HFFc6 (cell line): ENCODE measurements around the gene PRPF38A. TPM values are rescaled to one million over a fixed set of nuclear protein-coding genes. Genes with fewer than 3 reads are reported as not detected.

ENCODE experiments used
- DNase-seq: peaks from one replicate; pipeline ENCODE4 v3.0.0-alpha.2; 2018
- H3K27ac Mint-ChIP-seq: 2 replicates; pipeline ENCODE4 v1.8.0; 2020; ENCODE audit warnings: mild to moderate bottlenecking, mixed read lengths
- H3K27me3 Mint-ChIP-seq: 2 replicates; pipeline ENCODE4 v1.8.0; 2021; ENCODE audit warnings: mild to moderate bottlenecking, moderate library complexity, mixed read lengths; ENCODE audit not compliant: insufficient read depth
- H3K36me3 Mint-ChIP-seq: 2 replicates; pipeline ENCODE4 v1.8.0; 2021; ENCODE audit warnings: low read depth, mixed read lengths
- H3K4me1 Mint-ChIP-seq: 2 replicates; pipeline ENCODE4 v1.8.0; 2020; ENCODE audit warnings: low read depth, mixed read lengths
- H3K4me3 Mint-ChIP-seq: 2 replicates; pipeline ENCODE4 v1.8.0; 2020; ENCODE audit warnings: mild to moderate bottlenecking, moderate library complexity, mixed read lengths
- H3K9me3 Mint-ChIP-seq: 2 replicates; pipeline ENCODE4 v1.8.0; 2020; ENCODE audit warnings: mild to moderate bottlenecking, mixed read lengths
- total RNA-seq, 6 experiments: library from RNA; stranded (reverse); fragmentation: NEBNext Ultra II Directional; extraction: Animal tissue kit (Norgen Biotek cat#: 25700); gene quantifications; 2 replicates in 1 of 6; 3 replicates in 5 of 6; pipeline ENCODE4 v1.2.3, GENCODE V29; 2021
- TF ChIP-seq, protein P1 (sequence below): fragments of 200-600 bp; sonication (generic); IDR thresholded peaks from 2 replicates; pipeline ENCODE4 v1.5.0; 2021; ENCODE audit warnings: antibody characterized with exemption, mild to moderate bottlenecking

The PRPF38A gene
- total RNA-seq, 6 experiments from 2014 or later = 27.7 to 33.0 (median 31.3) TPM

DNA sequence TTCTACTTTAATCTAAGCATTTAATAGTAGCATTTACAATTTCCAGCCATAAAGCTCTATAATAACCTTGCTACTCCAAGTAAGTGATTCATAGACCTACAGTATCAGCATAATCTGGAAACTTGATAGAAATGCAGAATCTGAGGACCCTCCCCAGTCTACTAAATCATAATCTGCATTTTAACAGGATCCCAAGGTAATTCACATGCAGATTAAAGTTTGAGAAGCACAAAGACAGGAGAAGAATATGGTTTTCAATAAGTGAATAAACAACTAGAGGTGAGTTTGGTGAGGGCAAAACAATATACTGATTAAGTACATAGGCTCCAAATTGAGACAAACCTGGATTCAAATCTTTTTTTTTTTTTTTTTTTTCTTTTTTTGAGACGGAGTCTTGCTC, 57.4 kb downstream of the PRPF38A start:
- no peaks in the 10 kb centered on the region; the same call in 1 of the 2 replicates for H3K36me3 Mint-ChIP-seq
- H3K4me3 Mint-ChIP-seq = no peak overlapping the region
- TF ChIP-seq, protein P1, sequence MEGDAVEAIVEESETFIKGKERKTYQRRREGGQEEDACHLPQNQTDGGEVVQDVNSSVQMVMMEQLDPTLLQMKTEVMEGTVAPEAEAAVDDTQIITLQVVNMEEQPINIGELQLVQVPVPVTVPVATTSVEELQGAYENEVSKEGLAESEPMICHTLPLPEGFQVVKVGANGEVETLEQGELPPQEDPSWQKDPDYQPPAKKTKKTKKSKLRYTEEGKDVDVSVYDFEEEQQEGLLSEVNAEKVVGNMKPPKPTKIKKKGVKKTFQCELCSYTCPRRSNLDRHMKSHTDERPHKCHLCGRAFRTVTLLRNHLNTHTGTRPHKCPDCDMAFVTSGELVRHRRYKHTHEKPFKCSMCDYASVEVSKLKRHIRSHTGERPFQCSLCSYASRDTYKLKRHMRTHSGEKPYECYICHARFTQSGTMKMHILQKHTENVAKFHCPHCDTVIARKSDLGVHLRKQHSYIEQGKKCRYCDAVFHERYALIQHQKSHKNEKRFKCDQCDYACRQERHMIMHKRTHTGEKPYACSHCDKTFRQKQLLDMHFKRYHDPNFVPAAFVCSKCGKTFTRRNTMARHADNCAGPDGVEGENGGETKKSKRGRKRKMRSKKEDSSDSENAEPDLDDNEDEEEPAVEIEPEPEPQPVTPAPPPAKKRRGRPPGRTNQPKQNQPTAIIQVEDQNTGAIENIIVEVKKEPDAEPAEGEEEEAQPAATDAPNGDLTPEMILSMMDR = no peak
- no peaks in the 10 kb centered on the region for H3K9me3 Mint-ChIP-seq
- H3K27me3 Mint-ChIP-seq = no peaks in the 10 kb centered on the region
- no peak overlapping the region for H3K27ac Mint-ChIP-seq
- no peaks in the 10 kb centered on the region for H3K4me1 Mint-ChIP-seq
- DNase-seq = no peak

GRCh38 chr1:52463891-52464290, 59.5 kb downstream of the PRPF38A start:
- DNase-seq = no peak
- no peak overlapping the region for H3K4me3 Mint-ChIP-seq
- TF ChIP-seq, protein P1 = no peak
- no peaks in the 10 kb centered on the region for H3K4me1 Mint-ChIP-seq
- no peaks in the 10 kb centered on the region; the same call in 1 of the 2 replicates for H3K36me3 Mint-ChIP-seq
- H3K9me3 Mint-ChIP-seq = no peaks in the 10 kb centered on the region
- no peak overlapping the region for H3K27ac Mint-ChIP-seq
- no peaks in the 10 kb centered on the region for H3K27me3 Mint-ChIP-seq

GRCh38 chr1:52469108-52469507, 64.7 kb downstream of the PRPF38A start:
- H3K4me3 Mint-ChIP-seq = no peak overlapping the region
- no peaks in the 10 kb centered on the region for H3K4me1 Mint-ChIP-seq
- no peak for DNase-seq
- H3K27ac Mint-ChIP-seq = no peak overlapping the region
- no peaks in the 10 kb centered on the region for H3K9me3 Mint-ChIP-seq
- TF ChIP-seq, protein P1 = no peak
- no peaks in the 10 kb centered on the region for H3K27me3 Mint-ChIP-seq
- H3K36me3 Mint-ChIP-seq = peaks cover 8% of the 10 kb centered on the region

Other genes starting within 250 kb of the PRPF38A start
- gene CC2D1B, start 38.4 kb upstream of the PRPF38A start, total RNA-seq = 10 to 100 TPM; 27.3 to 35.5 (median 31.3) TPM
- 1 to 10 TPM; 3.1 to 8.3 (median 6.7) TPM for gene ORC1, start 179 bp upstream of the PRPF38A start, total RNA-seq
- 10 to 100 TPM; 24.1 to 32.0 (median 27.2) TPM for gene TUT4, start 148.5 kb downstream of the PRPF38A start, total RNA-seq
- 10 to 100 TPM; 15.5 to 24.6 (median 18.6) TPM for gene GPX7, start 197.8 kb downstream of the PRPF38A start, total RNA-seq
- not detected for gene SHISAL2A, start 228.6 kb downstream of the PRPF38A start, total RNA-seq